ENCODE data around the gene HDGFL2. TPM values are rescaled to one million over a fixed set of nuclear protein-coding genes. Genes with fewer than 3 reads are reported as not detected.

Gene HDGFL2
- total RNA-seq, 2 experiments from 2014 or later = 17.2 to 18.0 TPM

DNA sequence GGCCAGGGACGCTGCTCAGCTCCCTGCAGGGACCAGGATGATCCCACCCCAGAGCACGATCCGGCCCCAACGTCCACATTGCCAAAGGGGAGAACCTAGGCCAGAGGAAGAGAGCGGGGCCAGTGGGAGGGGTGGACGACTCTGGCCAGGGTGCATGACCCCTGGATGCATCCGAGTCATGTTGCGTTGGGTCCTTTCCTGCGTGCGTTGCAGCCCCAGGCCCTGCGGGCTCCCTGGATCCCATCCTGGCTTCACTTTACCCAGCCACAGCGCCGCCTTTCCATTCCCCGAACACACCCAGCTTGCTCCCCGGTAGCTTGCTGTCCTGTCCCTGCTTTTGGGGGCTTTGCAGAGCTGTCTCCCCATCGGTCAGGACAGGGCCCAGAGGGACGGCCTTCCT, 35.7 kb downstream of the HDGFL2 start:
- no peaks in the 10 kb centered on the region for H3K27me3 ChIP-seq (ENCODE audit: control insufficient read depth in 1 of 2, insufficient read depth in 2 of 2, low read length in 2 of 2)
- POLR2A ChIA-PET = no interaction called here
- intact Hi-C loops (cut with DNase I, micrococcal nuclease) = no loop called here
- no peak overlapping the region for H3K27ac Mint-ChIP-seq
- H3K9me3 Mint-ChIP-seq = no peaks in the 10 kb centered on the region
- no peak overlapping the region for H3K4me3 Mint-ChIP-seq
- no peaks in the 10 kb centered on the region for H3K4me1 Mint-ChIP-seq (ENCODE audit: low read depth)
- ATAC-seq (ENCODE audit: poor library complexity) (no peak), DNase-seq (no peak)
- H3K9me3 ChIP-seq (ENCODE audit: control insufficient read depth in 1 of 2, insufficient read depth in 1 of 2, low read length in 2 of 2) = peaks cover 0 to 14% of the 10 kb centered on the region in 2 experiments
- TF ChIP-seq, protein P1, sequence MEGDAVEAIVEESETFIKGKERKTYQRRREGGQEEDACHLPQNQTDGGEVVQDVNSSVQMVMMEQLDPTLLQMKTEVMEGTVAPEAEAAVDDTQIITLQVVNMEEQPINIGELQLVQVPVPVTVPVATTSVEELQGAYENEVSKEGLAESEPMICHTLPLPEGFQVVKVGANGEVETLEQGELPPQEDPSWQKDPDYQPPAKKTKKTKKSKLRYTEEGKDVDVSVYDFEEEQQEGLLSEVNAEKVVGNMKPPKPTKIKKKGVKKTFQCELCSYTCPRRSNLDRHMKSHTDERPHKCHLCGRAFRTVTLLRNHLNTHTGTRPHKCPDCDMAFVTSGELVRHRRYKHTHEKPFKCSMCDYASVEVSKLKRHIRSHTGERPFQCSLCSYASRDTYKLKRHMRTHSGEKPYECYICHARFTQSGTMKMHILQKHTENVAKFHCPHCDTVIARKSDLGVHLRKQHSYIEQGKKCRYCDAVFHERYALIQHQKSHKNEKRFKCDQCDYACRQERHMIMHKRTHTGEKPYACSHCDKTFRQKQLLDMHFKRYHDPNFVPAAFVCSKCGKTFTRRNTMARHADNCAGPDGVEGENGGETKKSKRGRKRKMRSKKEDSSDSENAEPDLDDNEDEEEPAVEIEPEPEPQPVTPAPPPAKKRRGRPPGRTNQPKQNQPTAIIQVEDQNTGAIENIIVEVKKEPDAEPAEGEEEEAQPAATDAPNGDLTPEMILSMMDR (IDR thresholded peaks at IDR 0.05) = no peak
- no peak overlapping the region for H3K27ac ChIP-seq (ENCODE audit: low read depth in 1 of 2, low read length in 2 of 2)
- no peak overlapping the region for H3K4me3 ChIP-seq (ENCODE audit: low read length)
- H3K4me1 ChIP-seq (ENCODE audit: insufficient read depth, low read length) = no peaks in the 10 kb centered on the region
- H3K27me3 Mint-ChIP-seq = no peaks in the 10 kb centered on the region
- H3K36me3 Mint-ChIP-seq (ENCODE audit: low read depth) = peaks cover 12% of the 10 kb centered on the region
- peaks cover 7% of the 10 kb centered on the region for H3K36me3 ChIP-seq (ENCODE audit: insufficient read depth, low read length)
- CTCF ChIA-PET = no interaction called here

DNA sequence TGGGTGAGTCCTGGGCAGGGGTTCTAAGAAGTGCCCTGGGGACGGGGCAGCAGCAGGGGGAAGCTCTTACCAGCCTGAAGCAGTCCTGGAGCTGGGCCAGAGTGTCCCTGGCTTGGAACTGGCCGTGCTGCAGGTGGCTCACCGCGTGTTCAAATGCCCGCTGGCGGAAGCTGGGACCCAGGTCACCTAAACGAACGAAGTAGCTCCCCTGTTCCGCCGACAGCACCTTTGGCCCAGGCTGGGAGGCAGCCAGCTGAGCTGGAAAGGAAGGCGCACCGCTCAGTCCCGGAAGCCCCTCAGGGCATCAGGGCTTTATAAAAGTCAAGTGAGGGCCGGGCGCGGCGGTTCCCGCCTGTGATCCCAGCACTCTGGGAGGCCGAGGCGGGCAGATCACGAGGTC, 36.6 kb downstream of the HDGFL2 start:
- H3K4me1 Mint-ChIP-seq (ENCODE audit: low read depth) = no peaks in the 10 kb centered on the region
- H3K27ac Mint-ChIP-seq = no peak overlapping the region
- TF ChIP-seq, protein P1 (IDR thresholded peaks at IDR 0.05) = no peak
- no peak overlapping the region for H3K4me3 Mint-ChIP-seq
- peaks cover 6% of the 10 kb centered on the region for H3K36me3 ChIP-seq (ENCODE audit: insufficient read depth, low read length)
- H3K27me3 ChIP-seq (ENCODE audit: control insufficient read depth in 1 of 2, insufficient read depth in 2 of 2, low read length in 2 of 2) = no peaks in the 10 kb centered on the region
- peaks cover 12% of the 10 kb centered on the region for H3K36me3 Mint-ChIP-seq (ENCODE audit: low read depth)
- peaks cover 0 to 14% of the 10 kb centered on the region in 2 experiments for H3K9me3 ChIP-seq (ENCODE audit: control insufficient read depth in 1 of 2, insufficient read depth in 1 of 2, low read length in 2 of 2)
- no peaks in the 10 kb centered on the region for H3K9me3 Mint-ChIP-seq
- intact Hi-C loops (cut with DNase I, micrococcal nuclease) = no loop called here
- no peaks in the 10 kb centered on the region for H3K27me3 Mint-ChIP-seq
- no peaks in the 10 kb centered on the region for H3K4me1 ChIP-seq (ENCODE audit: insufficient read depth, low read length)
- ChIA-PET CTCF (no interaction called here), POLR2A (no interaction called here)
- DNase-seq (no peak), ATAC-seq (ENCODE audit: poor library complexity) (no peak)
- no peak overlapping the region for H3K27ac ChIP-seq (ENCODE audit: low read depth in 1 of 2, low read length in 2 of 2)
- H3K4me3 ChIP-seq (ENCODE audit: low read length) = no peak overlapping the region

DNA sequence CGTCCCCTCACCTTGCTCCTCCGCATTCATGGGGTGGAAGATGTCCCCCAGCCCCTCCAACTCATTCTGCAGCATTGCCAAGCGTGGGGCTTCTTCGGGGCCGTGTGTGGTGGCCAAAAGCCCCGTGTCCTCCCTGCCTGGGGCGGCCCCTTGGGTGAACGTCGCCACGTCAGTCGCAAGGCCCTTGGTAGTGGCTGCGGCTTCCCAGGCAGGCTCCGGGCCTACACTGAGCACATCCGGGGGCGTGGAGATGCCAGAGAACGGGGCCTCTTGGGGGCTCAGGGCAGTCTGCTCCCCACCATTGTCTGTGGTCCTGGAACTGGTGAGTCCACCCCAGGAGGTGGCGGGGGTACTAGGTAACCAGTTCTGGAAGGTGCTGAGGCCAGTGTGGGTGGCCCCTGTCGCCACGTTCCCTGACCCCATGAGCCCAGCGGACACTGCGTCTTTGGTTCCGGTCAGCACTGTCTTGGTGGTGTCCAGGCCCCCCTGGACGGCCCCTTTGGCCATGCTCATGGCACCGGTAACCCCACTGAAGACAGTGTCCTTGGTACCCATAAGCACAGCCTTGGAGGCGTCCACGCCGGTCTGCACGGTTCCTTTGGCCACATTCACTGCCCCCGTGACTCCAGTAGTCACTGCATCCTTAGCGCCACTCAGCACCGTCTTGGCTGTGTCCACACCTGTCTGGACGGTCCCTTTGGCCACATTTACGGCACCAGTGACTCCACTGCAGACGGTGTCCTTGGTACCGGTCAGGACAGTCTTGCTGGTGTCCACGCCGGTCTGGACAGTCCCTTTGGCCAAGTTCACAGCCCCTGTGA, 38.5 kb downstream of the HDGFL2 start:
- Mint-ChIP-seq H3K4me3 (no peak overlapping the region), H3K4me1 (ENCODE audit: low read depth) (no peaks in the 10 kb centered on the region), H3K36me3 (ENCODE audit: low read depth) (peaks cover 9% of the 10 kb centered on the region), H3K27ac (no peak overlapping the region), H3K27me3 (no peaks in the 10 kb centered on the region), H3K9me3 (no peaks in the 10 kb centered on the region)
- no peak overlapping the region for H3K27ac ChIP-seq (ENCODE audit: low read depth in 1 of 2, low read length in 2 of 2)
- no peaks in the 10 kb centered on the region for H3K4me1 ChIP-seq (ENCODE audit: insufficient read depth, low read length)
- no peaks in the 10 kb centered on the region for H3K27me3 ChIP-seq (ENCODE audit: control insufficient read depth in 1 of 2, insufficient read depth in 2 of 2, low read length in 2 of 2)
- POLR2A ChIA-PET = no interaction called here
- H3K4me3 ChIP-seq (ENCODE audit: low read length) = no peak overlapping the region
- intact Hi-C loops (cut with DNase I, micrococcal nuclease) = no loop called here
- TF ChIP-seq, protein P1 (IDR thresholded peaks at IDR 0.05) = no peak
- DNase-seq (peak in 1 of 14 experiments; percentile 18), ATAC-seq (ENCODE audit: poor library complexity) (peak; percentile 24)
- CTCF ChIA-PET = no interaction called here
- H3K9me3 ChIP-seq (ENCODE audit: control insufficient read depth in 1 of 2, insufficient read depth in 1 of 2, low read length in 2 of 2) = peaks cover 0 to 14% of the 10 kb centered on the region in 2 experiments
- no peaks in the 10 kb centered on the region for H3K36me3 ChIP-seq (ENCODE audit: insufficient read depth, low read length)

All from CD4-positive, alpha-beta T cell (primary cell).